Measurements from ENCODE around the gene NTRK1.

GRCh38 chr1:156889802-156890580 lies 29.3 kb downstream of the NTRK1 start:
- TF ChIP-seq CTCF (IDR thresholded peaks at IDR 0.05) (peak; percentile 68 to 73 (median 72)), POLR2A (IDR thresholded peaks at IDR 0.05) (no peak)

All from testis (tissue), 2 donors.